Dermis blood vessel endothelial cell (primary cell): ENCODE measurements around the gene GUCA2A. TPM values are rescaled to one million over a fixed set of nuclear protein-coding genes. Genes with fewer than 3 reads are reported as not detected.
A peak's percentile ranks its signal among the peaks of the same experiment; 100 is the strongest.

ENCODE experiments used
- DNase-seq: peaks from one replicate; pipeline ENCODE4 v3.0.0; 2010
- total RNA-seq: library from RNA; depleted of rRNA; stranded (reverse); fragments of >200 nt; gene quantifications from 2 replicates; pipeline ENCODE4 v1.2.3, GENCODE V29; 2014

Gene GUCA2A
- total RNA-seq, 1 donor from 2014 or later: not detected

- DNase-seq: no peak
Measured at GRCh38 chr1:42153624-42154023, 10.9 kb downstream of the GUCA2A start.

- DNase-seq: no peak
Measured at GRCh38 chr1:42152907-42153600, 11.5 kb downstream of the GUCA2A start, which contains the start of gene GUCA2B. Gene GUCA2B (plus strand): TSS chr1:42153410. CDS start chr1:42153451, 41 bp downstream.

GRCh38 chr1:42152119-42152518 lies 12.4 kb downstream of the GUCA2A start:
- DNase-seq: no peak

GRCh38 chr1:42150651-42151050 lies 13.9 kb downstream of the GUCA2A start:
- no peak for DNase-seq

GRCh38 chr1:42148166-42148565 lies 16.4 kb downstream of the GUCA2A start:
- no peak for DNase-seq

GRCh38 chr1:42146626-42147320 lies 17.8 kb downstream of the GUCA2A start:
- DNase-seq: peak; percentile 74

GRCh38 chr1:42145764-42146625 lies 18.6 kb downstream of the GUCA2A start:
- DNase-seq: no peak

- no peak for DNase-seq
Measured at GRCh38 chr1:42145389-42145716, 19.2 kb downstream of the GUCA2A start.

- DNase-seq: no peak
Measured at GRCh38 chr1:42144711-42145388, 19.7 kb downstream of the GUCA2A start.

GRCh38 chr1:42143896-42144710 lies 20.4 kb downstream of the GUCA2A start:
- no peak for DNase-seq

- DNase-seq: peak; percentile 13
Measured at GRCh38 chr1:42142894-42143675, 21.5 kb downstream of the GUCA2A start.

GRCh38 chr1:42141978-42142377 lies 22.6 kb downstream of the GUCA2A start:
- no peak for DNase-seq

GRCh38 chr1:42140191-42140590 lies 24.4 kb downstream of the GUCA2A start:
- DNase-seq: no peak

GRCh38 chr1:42139444-42139843 lies 25.1 kb downstream of the GUCA2A start:
- no peak for DNase-seq

- no peak for DNase-seq
Measured at GRCh38 chr1:42138586-42138985, 26.0 kb downstream of the GUCA2A start.

- no peak for DNase-seq
Measured at GRCh38 chr1:42137766-42138165, 26.8 kb downstream of the GUCA2A start.

GRCh38 chr1:42136466-42136865 lies 28.1 kb downstream of the GUCA2A start:
- no peak for DNase-seq

GRCh38 chr1:42135426-42135825 lies 29.1 kb downstream of the GUCA2A start:
- DNase-seq: no peak

- DNase-seq: no peak
Measured at GRCh38 chr1:42133809-42134526, 30.6 kb downstream of the GUCA2A start.

GRCh38 chr1:42133390-42133789 lies 31.2 kb downstream of the GUCA2A start:
- DNase-seq: no peak
